Prostate gland (tissue), 2 donors: ENCODE measurements around the gene JAGN1. TPM values are rescaled to one million over a fixed set of nuclear protein-coding genes. Genes with fewer than 3 reads are reported as not detected.
"Not testable (repeated sequence)": the region's sequence is repeated elsewhere in the genome, so short reads cannot be mapped to it uniquely, and the experiment has no call there.

Source experiments
- DNase-seq: peaks from one replicate; pipeline ENCODE4 v3.0.0-alpha.2; 2019; ENCODE audit warnings: low spot score
- H3K27ac ChIP-seq, 2 donors: fragments of 200-600 bp; sonication (generic); 2 replicates each; pipeline ENCODE4 v1.5.1; 2017 to 2019
- H3K27me3 ChIP-seq: fragments of 200-600 bp; sonication (generic); replicated peaks from 2 replicates; pipeline ENCODE4 v1.5.1; 2019; ENCODE audit not compliant: insufficient read depth
- H3K36me3 ChIP-seq, 2 donors: fragments of 200-600 bp; sonication (generic); 1 replicate in 1 of 2; 2 replicates in 1 of 2; pipeline versions ENCODE4 v1.5.1 to v1.8.1; 2017 to 2019
- H3K4me1 ChIP-seq: fragments of 200-600 bp; sonication (generic); replicated peaks from 2 replicates; pipeline ENCODE4 v1.5.1; 2019
- H3K4me3 ChIP-seq, 2 donors: fragments of 200-600 bp; sonication (generic); 2 replicates each; pipeline ENCODE4 v1.5.1; 2017 to 2019
- H3K9me3 ChIP-seq: fragments of 200-600 bp; sonication (generic); 2 replicates; pipeline ENCODE4 v1.5.1; 2017
- POLR2A ChIP-seq: fragments of 450-650 bp; IDR thresholded peaks from one replicate; pipeline ENCODE4 v1.6.1; 2016; ENCODE audit warnings: antibody characterized with exemption, mild to moderate bottlenecking
- POLR2AphosphoS5 ChIP-seq: sonication (generic); formaldehyde crosslinking; IDR thresholded peaks from one replicate; pipeline ENCODE4 v1.6.1; 2017; ENCODE audit warnings: antibody characterized with exemption
- WGBS: methylation state at CpG from one replicate; pipeline ENCODE4 v1.1.5; 2018; 5-methylcytosine and 5-hydroxymethylcytosine counted together
- intact Hi-C: fragments of 100-400 bp; cut with DNase I; formaldehyde crosslinking; loops from one replicate; pipeline ENCODE4 v1.14.2; 2022
- total RNA-seq, 2 donors: library from RNA; depleted of rRNA; stranded (reverse); fragments of >200 nt; gene quantifications; one replicate each; pipeline ENCODE4 v1.1.0, GENCODE V29; 2016
- TF ChIP-seq, protein P1 (sequence below), 4 experiments: fragments of 200-600 bp in 2 of 4; fragments of 450-650 bp in 2 of 4; sonication (generic) in 2 of 4; IDR thresholded peaks; 1 replicate in 3 of 4; 2 replicates in 1 of 4; pipeline ENCODE4 v1.5.1; 2016 to 2019; ENCODE audit warnings: antibody characterized with exemption in 4 of 4, mild to moderate bottlenecking in 2 of 4, moderate library complexity in 2 of 4

The JAGN1 gene
- total RNA-seq, 2 donors from 2014 or later, result 37.0 to 61.5 TPM

GRCh38 chr3:9935966-9936510 lies 45.6 kb downstream of the JAGN1 start:
- WGBS, result 91% methylated on average over 5 of the region's 5 CpGs
- no peak overlapping the region for H3K4me3 ChIP-seq

GRCh38 chr3:9937486-9938238 lies 47.3 kb downstream of the JAGN1 start:
- Histone ChIP-seq H3K27ac (no peak overlapping the region), H3K27me3 (no peaks in the 10 kb centered on the region), H3K36me3 (no peaks in the 10 kb centered on the region), H3K9me3 (no peaks in the 10 kb centered on the region), H3K4me1 (peaks cover 4% of the 10 kb centered on the region), H3K4me3 (no peak overlapping the region)
- TF ChIP-seq, protein P1, sequence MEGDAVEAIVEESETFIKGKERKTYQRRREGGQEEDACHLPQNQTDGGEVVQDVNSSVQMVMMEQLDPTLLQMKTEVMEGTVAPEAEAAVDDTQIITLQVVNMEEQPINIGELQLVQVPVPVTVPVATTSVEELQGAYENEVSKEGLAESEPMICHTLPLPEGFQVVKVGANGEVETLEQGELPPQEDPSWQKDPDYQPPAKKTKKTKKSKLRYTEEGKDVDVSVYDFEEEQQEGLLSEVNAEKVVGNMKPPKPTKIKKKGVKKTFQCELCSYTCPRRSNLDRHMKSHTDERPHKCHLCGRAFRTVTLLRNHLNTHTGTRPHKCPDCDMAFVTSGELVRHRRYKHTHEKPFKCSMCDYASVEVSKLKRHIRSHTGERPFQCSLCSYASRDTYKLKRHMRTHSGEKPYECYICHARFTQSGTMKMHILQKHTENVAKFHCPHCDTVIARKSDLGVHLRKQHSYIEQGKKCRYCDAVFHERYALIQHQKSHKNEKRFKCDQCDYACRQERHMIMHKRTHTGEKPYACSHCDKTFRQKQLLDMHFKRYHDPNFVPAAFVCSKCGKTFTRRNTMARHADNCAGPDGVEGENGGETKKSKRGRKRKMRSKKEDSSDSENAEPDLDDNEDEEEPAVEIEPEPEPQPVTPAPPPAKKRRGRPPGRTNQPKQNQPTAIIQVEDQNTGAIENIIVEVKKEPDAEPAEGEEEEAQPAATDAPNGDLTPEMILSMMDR (IDR thresholded peaks at IDR 0.05), result no peak
- TF ChIP-seq POLR2AphosphoS5 (no peak), POLR2A (no peak)
- WGBS, result 95% methylated on average over 13 of the region's 13 CpGs
- DNase-seq, result no peak
- intact Hi-C loops, result no loop called here

More at GRCh38 chr3:9935966-9936510, 45.6 kb downstream of the JAGN1 start:
- Histone ChIP-seq H3K4me1 (peaks cover 7% of the 10 kb centered on the region), H3K9me3 (no peaks in the 10 kb centered on the region), H3K27ac (no peak overlapping the region), H3K27me3 (no peaks in the 10 kb centered on the region), H3K36me3 (no peaks in the 10 kb centered on the region)
- TF ChIP-seq POLR2A, result no peak
- no peak for TF ChIP-seq POLR2AphosphoS5
- TF ChIP-seq, protein P1 (IDR thresholded peaks at IDR 0.05), result no peak
- no peak for DNase-seq
- intact Hi-C loops, result no loop called here

- Histone ChIP-seq H3K4me3 (no peak overlapping the region), H3K27me3 (no peaks in the 10 kb centered on the region), H3K9me3 (no peaks in the 10 kb centered on the region), H3K36me3 (no peaks in the 10 kb centered on the region), H3K4me1 (no peaks in the 10 kb centered on the region), H3K27ac (no peak overlapping the region)
- no peak for DNase-seq
- TF ChIP-seq, protein P1 (IDR thresholded peaks at IDR 0.05), result no peak
- TF ChIP-seq POLR2AphosphoS5, result no peak
- TF ChIP-seq POLR2A, result no peak
- intact Hi-C loops, result no loop called here
- 92% methylated on average over 2 of the region's 2 CpGs for WGBS
These were observed 48.6 kb downstream of the JAGN1 start for GRCh38 chr3:9938966-9939365.

DNA sequence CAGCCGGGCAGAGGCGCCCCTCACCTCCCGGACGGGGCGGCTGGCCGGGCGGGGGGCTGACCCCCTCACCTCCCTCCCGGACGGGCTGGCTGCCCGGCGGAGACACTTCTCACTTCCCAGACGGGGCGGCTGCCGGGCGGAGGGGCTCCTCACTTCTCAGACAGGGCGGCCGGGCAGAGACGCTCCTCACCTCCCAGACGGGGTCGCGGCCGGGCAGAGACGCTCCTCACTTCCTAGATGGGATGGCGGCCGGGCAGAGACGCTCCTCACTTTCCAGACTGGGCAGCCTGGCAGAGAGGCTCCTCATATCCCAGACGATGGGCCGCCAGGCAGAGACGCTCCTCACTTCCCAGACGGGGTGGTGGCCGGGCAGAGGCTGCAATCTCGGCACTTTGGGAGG lies 49.5 kb downstream of the JAGN1 start:
- not testable (repeated sequence) for H3K36me3 ChIP-seq, H3K27me3 ChIP-seq, H3K4me1 ChIP-seq, H3K27ac ChIP-seq, H3K4me3 ChIP-seq, DNase-seq, H3K9me3 ChIP-seq
- intact Hi-C loops, result loop anchor here (10.0 kb wide), 2 partner anchors 175 to 285 kb away; partner anchors contain the start of gene BRK1
- WGBS, result 96% methylated on average over 22 of the region's 32 CpGs

DNA sequence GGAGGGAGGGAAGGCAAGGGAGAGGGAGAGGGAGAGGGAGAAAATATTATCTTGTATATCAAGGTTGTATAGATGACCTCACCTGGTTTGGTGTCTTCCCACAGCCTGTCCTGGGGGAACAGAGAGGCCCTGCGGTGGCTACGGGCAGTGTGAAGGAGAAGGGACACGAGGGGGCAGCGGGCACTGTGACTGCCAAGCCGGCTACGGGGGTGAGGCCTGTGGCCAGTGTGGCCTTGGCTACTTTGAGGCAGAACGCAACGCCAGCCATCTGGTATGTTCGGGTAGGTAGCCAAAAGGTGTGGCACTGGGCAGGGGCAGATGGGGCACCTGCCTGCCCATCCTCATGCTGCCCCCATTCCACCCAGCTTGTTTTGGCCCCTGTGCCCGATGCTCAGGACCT lies 50.3 kb downstream of the JAGN1 start:
- Histone ChIP-seq H3K27me3 (no peaks in the 10 kb centered on the region), H3K27ac (no peak overlapping the region), H3K4me3 (no peak overlapping the region), H3K36me3 (no peaks in the 10 kb centered on the region), H3K4me1 (no peaks in the 10 kb centered on the region), H3K9me3 (no peaks in the 10 kb centered on the region)
- DNase-seq, result no peak
- intact Hi-C loops, result loop anchor here (10.0 kb wide), 2 partner anchors 174 to 284 kb away; partner anchors contain the start of gene BRK1
- 93% methylated on average over 10 of the region's 10 CpGs for WGBS
- TF ChIP-seq, protein P1 (IDR thresholded peaks at IDR 0.05), result no peak
- no peak for TF ChIP-seq POLR2A
- TF ChIP-seq POLR2AphosphoS5, result no peak
